ENCODE measurements around the gene MIP.

The MIP gene

GRCh38 chr12:56414401-56414800 lies 40.1 kb downstream of the MIP start:
- Histone ChIP-seq H3K27ac (ENCODE audit: poor library complexity, severe bottlenecking) (no peak overlapping the region), H3K4me1 (ENCODE audit: insufficient read depth, poor library complexity, severe bottlenecking) (no peaks in the 10 kb centered on the region), H3K36me3 (ENCODE audit: low read depth) (peaks cover 17% of the 10 kb centered on the region), H3K9me3 (ENCODE audit: severe bottlenecking) (no peaks in the 10 kb centered on the region), H3K4me3 (ENCODE audit: severe bottlenecking) (no peak overlapping the region), H3K27me3 (ENCODE audit: insufficient read depth, poor library complexity, severe bottlenecking) (no peaks in the 10 kb centered on the region)
- no peak for DNase-seq (ENCODE audit: low spot score)
- ATAC-seq (ENCODE audit: low read depth): no peak
- no peak for TF ChIP-seq CTCF (IDR thresholded peaks at IDR 0.05; ENCODE audit: poor library complexity, severe bottlenecking)

- H3K27ac ChIP-seq (ENCODE audit: poor library complexity, severe bottlenecking): no peak overlapping the region
- no peaks in the 10 kb centered on the region for H3K9me3 ChIP-seq (ENCODE audit: severe bottlenecking)
- DNase-seq (ENCODE audit: low spot score): no peak
- H3K36me3 ChIP-seq (ENCODE audit: low read depth): peaks cover 11% of the 10 kb centered on the region; the same call in 1 of the 2 replicates
- no peak for TF ChIP-seq CTCF (IDR thresholded peaks at IDR 0.05; ENCODE audit: poor library complexity, severe bottlenecking)
- H3K4me3 ChIP-seq (ENCODE audit: severe bottlenecking): no peak overlapping the region
- H3K27me3 ChIP-seq (ENCODE audit: insufficient read depth, poor library complexity, severe bottlenecking): no peaks in the 10 kb centered on the region
- H3K4me1 ChIP-seq (ENCODE audit: insufficient read depth, poor library complexity, severe bottlenecking): no peaks in the 10 kb centered on the region
- no peak for ATAC-seq (ENCODE audit: low read depth)
Measured at GRCh38 chr12:56413392-56413791, 41.1 kb downstream of the MIP start.

- no peaks in the 10 kb centered on the region for H3K4me1 ChIP-seq (ENCODE audit: insufficient read depth, poor library complexity, severe bottlenecking)
- no peak overlapping the region for H3K27ac ChIP-seq (ENCODE audit: poor library complexity, severe bottlenecking)
- H3K9me3 ChIP-seq (ENCODE audit: severe bottlenecking): no peaks in the 10 kb centered on the region
- H3K27me3 ChIP-seq (ENCODE audit: insufficient read depth, poor library complexity, severe bottlenecking): no peaks in the 10 kb centered on the region
- TF ChIP-seq CTCF (IDR thresholded peaks at IDR 0.05; ENCODE audit: poor library complexity, severe bottlenecking): no peak
- H3K36me3 ChIP-seq (ENCODE audit: low read depth): peaks cover 2% of the 10 kb centered on the region; the same call in 1 of the 2 replicates
- DNase-seq (ENCODE audit: low spot score) (no peak), ATAC-seq (ENCODE audit: low read depth) (0 out of 3 replicates have a peak, but pooled peaks have one; percentile 22)
- no peak overlapping the region for H3K4me3 ChIP-seq (ENCODE audit: severe bottlenecking)
Measured at GRCh38 chr12:56411781-56412639, 42.4 kb downstream of the MIP start.

GRCh38 chr12:56410768-56411167 lies 43.7 kb downstream of the MIP start:
- Histone ChIP-seq H3K9me3 (ENCODE audit: severe bottlenecking) (no peaks in the 10 kb centered on the region), H3K36me3 (ENCODE audit: low read depth) (no peaks in the 10 kb centered on the region), H3K27me3 (ENCODE audit: insufficient read depth, poor library complexity, severe bottlenecking) (no peaks in the 10 kb centered on the region), H3K4me1 (ENCODE audit: insufficient read depth, poor library complexity, severe bottlenecking) (no peaks in the 10 kb centered on the region), H3K4me3 (ENCODE audit: severe bottlenecking) (no peak overlapping the region), H3K27ac (ENCODE audit: poor library complexity, severe bottlenecking) (no peak overlapping the region)
- ATAC-seq (ENCODE audit: low read depth): no peak
- TF ChIP-seq CTCF (IDR thresholded peaks at IDR 0.05; ENCODE audit: poor library complexity, severe bottlenecking): no peak
- DNase-seq (ENCODE audit: low spot score): no peak
